OCI-LY3 (cell line): ENCODE results near the gene JUND.

Experiments used
- CTCF ChIP-seq: fragments of 200-600, 300-600 bp; sonication (generic); IDR thresholded peaks from 2 replicates; pipeline ENCODE4 v1.5.1; 2014; ENCODE audit warnings: antibody characterized with exemption, low read length, low read depth
- EZH2phosphoT487 ChIP-seq: fragments of 200-600 bp; shearing (Covaris generic); IDR thresholded peaks from 2 replicates; pipeline ENCODE4 v1.6.1; 2018; ENCODE audit warnings: antibody characterized with exemption, mixed run types, low read depth

GRCh38 chr19:18300930-18301717 is 19.7 kb upstream of the JUND start:
- TF ChIP-seq CTCF: no peak
- TF ChIP-seq EZH2phosphoT487: no peak
